ELR (cell line): ENCODE data around the gene PCDHGA1.

Experiments used
- DNase-seq: peaks from one replicate; pipeline ENCODE4 v3.0.0-alpha.2; 2015; ENCODE audit warnings: low read depth

The PCDHGA1 gene

GRCh38 chr5:141514330-141515133 lies 184.2 kb downstream of the PCDHGA1 start:
- DNase-seq, result peak; percentile 69

- no peak for DNase-seq
Observed at GRCh38 chr5:141515141-141515540, 184.8 kb downstream of the PCDHGA1 start.

GRCh38 chr5:141515946-141516671 lies 185.8 kb downstream of the PCDHGA1 start:
- DNase-seq, result no peak

- DNase-seq, result no peak
Observed at GRCh38 chr5:141516672-141517025, 186.3 kb downstream of the PCDHGA1 start.

GRCh38 chr5:141517312-141517711 lies 187.0 kb downstream of the PCDHGA1 start:
- no peak for DNase-seq

GRCh38 chr5:141517880-141518617 lies 187.7 kb downstream of the PCDHGA1 start:
- no peak for DNase-seq

GRCh38 chr5:141518618-141519015 lies 188.3 kb downstream of the PCDHGA1 start:
- peak; percentile 34 for DNase-seq

- no peak for DNase-seq
Observed at GRCh38 chr5:141519605-141520565, 189.6 kb downstream of the PCDHGA1 start.

GRCh38 chr5:141521244-141521781 lies 191.0 kb downstream of the PCDHGA1 start:
- DNase-seq, result peak; percentile 99

- DNase-seq, result no peak
Observed at GRCh38 chr5:141522301-141522700, 192.0 kb downstream of the PCDHGA1 start.

- DNase-seq, result no peak
Observed at GRCh38 chr5:141523991-141524390, 193.7 kb downstream of the PCDHGA1 start.

GRCh38 chr5:141524604-141525597 lies 194.6 kb downstream of the PCDHGA1 start:
- DNase-seq, result peak; percentile 94

GRCh38 chr5:141525653-141526052 lies 195.3 kb downstream of the PCDHGA1 start:
- no peak for DNase-seq

- no peak for DNase-seq
Observed at GRCh38 chr5:141527426-141527825, 197.1 kb downstream of the PCDHGA1 start.

GRCh38 chr5:141528291-141528984 lies 198.1 kb downstream of the PCDHGA1 start:
- no peak for DNase-seq

GRCh38 chr5:141529002-141529401 lies 198.7 kb downstream of the PCDHGA1 start:
- DNase-seq, result peak; percentile 53

GRCh38 chr5:141529873-141530272 lies 199.6 kb downstream of the PCDHGA1 start:
- no peak for DNase-seq

- DNase-seq, result peak; percentile 60
Observed at GRCh38 chr5:141532726-141533125, 202.4 kb downstream of the PCDHGA1 start.

- DNase-seq, result peak; percentile 49
Observed at GRCh38 chr5:141533897-141534296, 203.6 kb downstream of the PCDHGA1 start.
